Measurements from ENCODE around the gene VPS13C.

Gene VPS13C

DNA sequence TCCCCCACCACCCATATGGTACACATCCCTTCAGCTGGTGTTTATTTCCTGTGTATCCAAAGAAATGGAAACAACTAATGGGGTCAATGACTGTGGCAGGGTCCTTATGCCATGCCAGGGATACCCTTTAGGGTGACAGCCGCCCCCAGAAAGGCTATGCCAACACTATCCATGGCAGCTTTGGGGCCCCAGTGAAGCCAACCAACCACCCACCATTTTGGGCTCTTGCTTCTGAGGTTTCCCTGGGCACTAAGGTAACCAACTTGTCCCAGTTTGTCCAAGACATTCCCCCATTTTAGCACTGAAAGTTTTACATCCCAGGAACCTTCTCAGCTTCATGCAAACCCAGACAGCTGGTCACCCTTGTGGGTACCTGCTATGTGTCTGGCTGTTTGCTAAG is 233.1 kb downstream of the VPS13C start:
- in situ Hi-C loops (cut with HindIII; ENCODE audit: low pct_unique_long_range_greater_than_20kb, low sequenced_read_pairs), result no loop called here
- TF ChIP-seq JUND (IDR thresholded peaks at IDR 0.05; ENCODE audit: low read depth), result no peak
- no peak for DNase-seq (ENCODE audit: low read depth in 1 of 2, low spot score in 1 of 2)

DNA sequence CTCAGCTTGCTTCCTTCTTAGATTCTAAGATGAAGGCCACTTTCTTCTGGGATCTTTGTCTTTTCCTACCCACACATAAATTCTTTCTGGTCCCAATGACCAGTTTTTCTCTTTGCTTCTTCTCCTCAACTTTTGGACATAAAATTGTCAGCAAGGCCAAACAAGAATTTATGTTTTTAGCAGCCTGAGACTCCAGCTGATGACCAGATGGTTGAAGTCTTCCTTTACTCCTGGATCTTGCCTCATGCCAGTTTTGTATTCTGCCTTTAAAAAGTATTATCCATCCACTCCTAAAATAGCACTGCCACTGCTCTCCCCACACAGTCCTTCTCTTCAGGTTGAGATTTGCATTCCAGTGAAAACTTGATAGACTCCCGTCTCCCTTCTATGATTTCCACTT is 236.0 kb downstream of the VPS13C start:
- no peak for DNase-seq (ENCODE audit: low read depth in 1 of 2, low spot score in 1 of 2)
- TF ChIP-seq JUND (IDR thresholded peaks at IDR 0.05; ENCODE audit: low read depth), result no peak
- in situ Hi-C loops (cut with HindIII; ENCODE audit: low pct_unique_long_range_greater_than_20kb, low sequenced_read_pairs), result no loop called here

DNA sequence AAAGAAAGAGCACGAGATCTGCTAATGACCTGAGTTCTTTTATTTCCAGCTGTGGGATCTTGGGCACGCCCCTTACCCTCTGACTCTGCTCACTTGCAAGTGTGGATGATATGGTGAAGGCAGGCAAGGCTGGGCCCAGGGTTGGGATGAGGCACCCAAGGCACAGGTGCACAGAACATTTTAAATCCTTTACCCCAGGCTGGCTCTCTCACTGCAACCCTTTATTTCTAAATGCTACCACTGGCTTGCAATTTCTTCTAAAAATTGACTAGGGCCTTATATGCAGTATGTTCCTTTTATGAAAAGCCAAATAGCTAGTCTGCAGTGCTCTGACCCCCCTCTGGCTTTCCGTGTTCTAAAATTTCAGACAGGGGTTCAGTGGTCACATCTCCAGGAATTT is 237.7 kb downstream of the VPS13C start:
- in situ Hi-C loops (cut with HindIII; ENCODE audit: low pct_unique_long_range_greater_than_20kb, low sequenced_read_pairs), result no loop called here
- DNase-seq (ENCODE audit: low read depth in 1 of 2, low spot score in 1 of 2), result no peak
- TF ChIP-seq JUND (IDR thresholded peaks at IDR 0.05; ENCODE audit: low read depth), result no peak

- DNase-seq (ENCODE audit: low read depth in 1 of 2, low spot score in 1 of 2), result no peak
- TF ChIP-seq JUND (IDR thresholded peaks at IDR 0.05; ENCODE audit: low read depth), result no peak
- in situ Hi-C loops (cut with HindIII; ENCODE audit: low pct_unique_long_range_greater_than_20kb, low sequenced_read_pairs), result no loop called here
These were observed 239.3 kb downstream of the VPS13C start for GRCh38 chr15:61820951-61821350.

DNA sequence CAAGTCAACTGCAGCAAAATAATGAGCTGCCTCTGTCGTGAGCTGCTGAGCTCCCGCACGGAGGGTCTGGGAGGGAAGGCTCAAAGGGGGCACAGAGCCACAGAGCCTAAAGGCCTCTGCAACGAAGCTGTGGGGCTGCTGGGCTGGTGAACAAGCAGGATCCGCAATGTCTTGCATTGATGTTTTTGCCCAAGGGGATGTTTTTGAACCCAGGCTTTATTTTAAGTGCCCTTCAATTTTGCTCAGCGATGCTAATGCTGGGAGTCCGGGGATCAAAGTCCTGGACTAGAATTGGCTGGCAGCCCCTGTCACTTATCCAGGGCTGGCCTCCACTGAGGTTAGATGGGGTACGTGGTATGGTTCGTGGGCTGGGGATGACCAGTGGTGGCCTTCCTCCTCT is 240.0 kb downstream of the VPS13C start:
- no peak for DNase-seq (ENCODE audit: low read depth in 1 of 2, low spot score in 1 of 2)
- TF ChIP-seq JUND (IDR thresholded peaks at IDR 0.05; ENCODE audit: low read depth), result no peak
- in situ Hi-C loops (cut with HindIII; ENCODE audit: low pct_unique_long_range_greater_than_20kb, low sequenced_read_pairs), result no loop called here

DNA sequence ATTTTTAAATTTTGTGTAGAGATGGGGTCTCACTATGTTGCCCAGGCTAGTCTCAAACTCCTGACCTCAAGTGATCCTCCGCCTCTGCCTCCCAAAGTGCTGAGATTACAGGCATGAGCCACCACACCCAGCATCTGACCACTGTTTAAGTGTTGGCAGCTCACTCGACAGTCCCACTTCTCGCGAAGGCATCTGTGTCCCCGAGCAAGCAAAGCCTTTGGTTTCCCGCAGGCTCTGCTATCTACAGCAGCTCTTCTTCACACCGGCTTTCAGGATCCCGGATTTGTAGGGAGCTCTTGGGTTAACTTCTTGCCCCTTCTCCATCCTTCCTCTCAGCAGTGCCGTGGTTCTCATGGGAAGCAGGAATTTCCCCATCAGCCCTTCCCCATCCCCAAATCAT is 240.9 kb downstream of the VPS13C start:
- no peak for TF ChIP-seq JUND (IDR thresholded peaks at IDR 0.05; ENCODE audit: low read depth)
- DNase-seq (ENCODE audit: low read depth in 1 of 2, low spot score in 1 of 2), result no peak
- in situ Hi-C loops (cut with HindIII; ENCODE audit: low pct_unique_long_range_greater_than_20kb, low sequenced_read_pairs), result no loop called here

DNA sequence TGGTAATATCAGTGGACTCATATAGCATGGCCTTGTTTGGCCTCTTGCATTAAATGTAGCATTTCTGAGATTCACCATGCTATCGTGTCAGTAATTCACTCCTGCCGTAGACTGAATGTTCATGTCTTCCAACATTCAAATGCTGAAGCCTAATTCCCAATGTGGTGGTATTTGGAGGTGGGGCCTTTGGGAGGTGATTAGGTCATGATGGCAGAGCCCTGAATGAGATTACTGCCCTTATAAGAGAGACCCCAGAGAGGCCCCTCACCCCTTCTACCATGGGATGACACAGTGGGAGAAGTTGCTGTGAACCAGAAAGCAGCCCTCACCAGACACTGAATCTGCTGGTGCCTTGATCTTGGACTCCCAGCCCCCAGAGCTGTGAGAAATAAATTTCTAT is 241.4 kb downstream of the VPS13C start:
- TF ChIP-seq JUND (IDR thresholded peaks at IDR 0.05; ENCODE audit: low read depth), result no peak
- in situ Hi-C loops (cut with HindIII; ENCODE audit: low pct_unique_long_range_greater_than_20kb, low sequenced_read_pairs), result no loop called here
- no peak for DNase-seq (ENCODE audit: low read depth in 1 of 2, low spot score in 1 of 2)

- DNase-seq (ENCODE audit: low read depth in 1 of 2, low spot score in 1 of 2), result no peak
- in situ Hi-C loops (cut with HindIII; ENCODE audit: low pct_unique_long_range_greater_than_20kb, low sequenced_read_pairs), result no loop called here
- TF ChIP-seq JUND (IDR thresholded peaks at IDR 0.05; ENCODE audit: low read depth), result no peak
These were observed 243.4 kb downstream of the VPS13C start for GRCh38 chr15:61816856-61817255.

- DNase-seq (ENCODE audit: low read depth in 1 of 2, low spot score in 1 of 2), result no peak
- TF ChIP-seq JUND (IDR thresholded peaks at IDR 0.05; ENCODE audit: low read depth), result no peak
- in situ Hi-C loops (cut with HindIII; ENCODE audit: low pct_unique_long_range_greater_than_20kb, low sequenced_read_pairs), result no loop called here
These were observed 244.7 kb downstream of the VPS13C start for GRCh38 chr15:61815356-61816083.

GRCh38 chr15:61812476-61812875 is 247.8 kb downstream of the VPS13C start:
- TF ChIP-seq JUND (IDR thresholded peaks at IDR 0.05; ENCODE audit: low read depth), result no peak
- in situ Hi-C loops (cut with HindIII; ENCODE audit: low pct_unique_long_range_greater_than_20kb, low sequenced_read_pairs), result no loop called here

DNA sequence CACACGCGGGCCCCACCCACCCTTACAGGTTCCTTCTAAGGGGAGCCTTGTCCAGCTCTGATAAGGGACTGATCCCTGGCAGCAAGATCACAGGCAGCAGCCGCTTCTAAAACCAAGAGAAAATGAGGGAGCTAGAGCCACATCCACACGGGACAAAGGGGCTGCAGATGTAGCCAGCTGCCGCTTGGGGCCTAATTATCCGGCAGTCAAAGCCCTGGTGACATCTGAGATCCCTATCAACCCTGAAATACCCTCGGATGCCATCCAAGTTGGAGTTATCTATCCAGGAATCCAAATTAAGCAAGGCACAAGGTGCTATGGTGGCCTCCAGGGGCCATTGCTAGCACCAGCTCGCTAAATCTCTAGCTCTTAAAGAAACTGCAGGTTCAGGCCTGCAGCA is 248.3 kb downstream of the VPS13C start:
- in situ Hi-C loops (cut with HindIII; ENCODE audit: low pct_unique_long_range_greater_than_20kb, low sequenced_read_pairs), result no loop called here
- DNase-seq (ENCODE audit: low read depth in 1 of 2, low spot score in 1 of 2), result no peak
- TF ChIP-seq JUND (IDR thresholded peaks at IDR 0.05; ENCODE audit: low read depth), result no peak

More at GRCh38 chr15:61812476-61812875, 247.8 kb downstream of the VPS13C start:
- no peak for DNase-seq (ENCODE audit: low read depth in 1 of 2, low spot score in 1 of 2)

DNA sequence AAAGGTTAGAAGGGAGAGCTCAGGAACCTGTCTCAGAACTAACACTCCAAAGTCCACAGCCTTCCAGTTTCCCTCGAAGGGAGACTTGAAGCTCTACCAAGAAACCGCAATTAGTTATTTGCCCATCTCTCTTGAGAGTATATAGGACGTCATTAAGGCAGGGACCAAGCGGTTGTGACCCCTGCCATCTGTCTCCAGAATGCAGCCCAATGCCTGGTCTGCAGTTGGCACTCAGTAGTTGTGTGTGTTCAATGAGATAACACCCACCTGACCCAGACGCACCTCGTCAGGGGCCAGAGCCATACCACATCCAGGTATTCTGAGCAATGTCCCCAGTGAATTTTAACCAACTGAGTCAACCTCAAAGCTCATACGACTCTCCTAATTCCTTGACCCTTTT is 251.0 kb downstream of the VPS13C start:
- no peak for TF ChIP-seq JUND (IDR thresholded peaks at IDR 0.05; ENCODE audit: low read depth)
- DNase-seq (ENCODE audit: low read depth in 1 of 2, low spot score in 1 of 2), result no peak
- in situ Hi-C loops (cut with HindIII; ENCODE audit: low pct_unique_long_range_greater_than_20kb, low sequenced_read_pairs), result no loop called here

GRCh38 chr15:61807281-61807929 is 252.8 kb downstream of the VPS13C start:
- TF ChIP-seq JUND (IDR thresholded peaks at IDR 0.05; ENCODE audit: low read depth), result no peak
- DNase-seq (ENCODE audit: low read depth in 1 of 2, low spot score in 1 of 2), result no peak
- in situ Hi-C loops (cut with HindIII; ENCODE audit: low pct_unique_long_range_greater_than_20kb, low sequenced_read_pairs), result no loop called here
